Middle frontal gyrus (tissue), 1 donor: ENCODE results near the gene NCR2.

ENCODE experiments used
- DNase-seq: peaks from one replicate; pipeline ENCODE4 v3.0.0-alpha.2; 2015; ENCODE audit warnings: low spot score; ENCODE audit errors: extremely low spot score

NCR2 gene

DNA sequence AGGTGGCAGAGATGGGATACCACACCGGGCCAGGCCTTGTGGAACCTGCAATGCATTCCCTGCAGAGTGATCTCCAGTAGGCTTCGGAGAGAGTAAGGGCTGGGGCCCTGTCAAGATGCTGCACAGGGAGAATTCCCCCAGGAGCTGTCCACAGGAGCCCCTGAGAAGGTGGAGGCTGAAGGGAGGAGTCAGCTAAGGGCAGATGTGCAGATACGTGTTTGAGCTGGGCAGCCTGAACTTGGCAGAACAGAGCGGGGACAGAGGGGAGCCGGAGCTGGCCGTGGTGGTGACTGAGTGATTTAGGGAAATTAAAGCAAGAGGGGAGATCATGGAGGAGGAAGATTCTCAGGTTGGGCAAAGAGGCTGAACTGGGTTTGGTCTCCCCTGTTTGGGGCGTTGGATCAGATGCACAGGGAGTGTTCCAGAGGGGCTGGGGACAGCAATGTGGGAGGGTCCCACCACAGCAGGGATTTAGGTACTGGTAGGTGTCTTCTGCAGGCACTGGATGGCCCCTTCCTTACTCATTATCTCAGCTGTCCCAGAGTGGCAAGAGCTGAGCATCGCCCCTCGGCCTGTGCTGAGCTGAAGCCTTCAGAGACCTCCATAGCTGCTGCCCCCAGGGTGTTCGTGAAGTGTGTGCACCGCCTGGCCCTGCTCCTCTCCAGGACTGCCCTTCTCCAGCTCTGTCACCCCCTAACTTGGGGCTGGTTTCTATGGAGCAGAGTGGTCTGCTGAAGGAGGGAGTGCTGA lies 3.8 kb upstream of the NCR2 start:
- no peak for DNase-seq

DNA sequence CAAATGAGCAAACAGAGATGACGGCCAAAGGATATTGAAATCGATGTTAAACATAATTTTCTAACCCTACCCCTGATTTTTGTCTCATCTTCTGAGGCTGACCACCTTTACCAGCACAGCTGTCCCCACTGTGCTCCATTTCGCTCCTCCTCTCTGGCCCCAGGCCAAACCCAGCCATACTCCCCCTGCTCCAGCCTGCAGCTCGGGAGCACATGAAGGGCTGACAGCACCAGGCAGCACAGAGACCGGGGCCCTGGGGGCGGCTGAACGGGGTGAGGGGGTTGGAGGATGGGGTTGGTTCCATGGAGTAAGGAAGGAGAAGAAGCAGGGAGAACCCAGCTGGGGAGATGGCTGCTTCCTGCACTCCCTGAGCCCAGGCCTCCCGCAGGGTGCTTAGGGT lies 3.2 kb upstream of the NCR2 start:
- no peak for DNase-seq

DNA sequence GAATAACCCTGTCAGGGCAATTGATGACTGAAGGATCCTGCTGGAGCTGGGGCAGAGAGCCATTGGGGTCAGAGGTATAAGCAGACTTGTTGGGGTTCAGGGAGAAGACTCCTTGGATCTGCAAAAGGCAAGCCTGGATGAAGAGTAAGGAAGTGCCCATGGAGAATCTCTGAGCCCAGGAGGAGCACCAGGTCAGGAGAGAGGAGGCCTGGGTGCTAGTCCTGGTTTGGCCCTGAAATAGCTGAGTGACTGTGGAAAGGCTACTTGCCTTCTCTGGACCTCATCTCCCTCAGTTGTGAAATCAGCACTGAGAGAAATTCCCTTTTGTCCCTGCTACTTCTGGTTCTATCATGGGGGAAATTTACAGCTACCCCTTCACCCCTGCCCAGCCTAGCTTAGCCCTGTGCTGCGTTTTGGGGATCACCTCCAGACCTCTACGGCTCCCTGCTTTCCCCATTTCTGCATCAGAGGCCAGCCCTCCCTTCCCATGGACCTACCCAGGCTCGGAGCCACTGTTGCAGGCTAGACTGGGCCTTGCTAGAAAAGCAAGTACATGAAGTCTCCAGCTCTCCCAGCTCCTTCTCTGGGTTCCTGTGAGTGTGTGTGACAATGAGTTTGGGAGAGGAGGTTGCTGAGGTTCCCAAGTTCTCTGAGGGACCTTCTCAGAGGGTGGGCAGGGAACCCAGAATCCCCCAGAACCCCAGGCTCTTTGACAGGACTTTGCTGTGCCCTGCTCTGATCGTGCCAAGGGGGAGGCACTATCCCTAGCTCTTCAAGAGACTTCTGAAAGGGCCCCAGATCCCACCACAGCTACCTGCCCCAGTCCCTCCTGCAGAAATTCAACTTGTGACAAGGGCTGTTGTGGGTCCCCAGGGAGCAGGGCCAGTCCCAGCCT lies 2.3 kb upstream of the NCR2 start:
- DNase-seq, result no peak

DNA sequence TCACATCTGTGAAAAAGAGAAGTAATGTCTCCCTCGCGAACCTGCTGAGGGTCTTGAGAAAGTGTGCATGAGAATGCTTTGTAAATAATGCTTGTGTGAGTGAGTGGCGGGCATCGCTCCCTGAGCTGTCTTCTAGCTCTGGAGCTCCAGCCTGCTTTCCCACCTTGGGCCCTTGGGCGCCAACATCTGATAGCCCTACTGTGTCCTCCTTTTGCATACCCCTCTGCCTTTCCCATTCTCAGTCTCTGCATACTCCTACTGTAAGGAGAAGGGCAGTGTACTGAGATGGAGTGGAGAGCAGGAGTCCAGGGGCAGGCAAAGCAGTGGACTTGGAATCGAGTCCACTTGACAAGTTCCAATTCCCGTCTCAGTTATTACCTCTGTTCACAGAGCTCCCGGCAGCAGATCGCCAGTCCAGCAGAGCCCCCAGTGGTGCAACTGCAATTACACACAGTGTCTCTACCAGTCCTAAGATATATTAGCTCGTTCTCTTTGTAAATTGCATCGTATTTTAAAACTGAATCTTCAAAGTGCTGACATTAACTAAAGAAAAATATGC lies 847 bp upstream of the NCR2 start:
- DNase-seq, result no peak

DNA sequence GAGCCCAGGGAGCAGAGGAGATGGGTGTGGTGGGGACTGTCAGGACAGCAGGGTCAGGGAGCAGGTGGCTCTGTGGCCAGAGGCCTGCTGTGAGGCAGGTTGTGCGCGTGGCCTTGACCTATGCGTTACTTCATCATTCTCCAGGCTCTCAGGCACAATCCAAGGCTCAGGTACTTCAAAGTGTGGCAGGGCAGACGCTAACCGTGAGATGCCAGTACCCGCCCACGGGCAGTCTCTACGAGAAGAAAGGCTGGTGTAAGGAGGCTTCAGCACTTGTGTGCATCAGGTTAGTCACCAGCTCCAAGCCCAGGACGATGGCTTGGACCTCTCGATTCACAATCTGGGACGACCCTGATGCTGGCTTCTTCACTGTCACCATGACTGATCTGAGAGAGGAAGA lies 535 bp downstream of the NCR2 start:
- DNase-seq, result no peak

DNA sequence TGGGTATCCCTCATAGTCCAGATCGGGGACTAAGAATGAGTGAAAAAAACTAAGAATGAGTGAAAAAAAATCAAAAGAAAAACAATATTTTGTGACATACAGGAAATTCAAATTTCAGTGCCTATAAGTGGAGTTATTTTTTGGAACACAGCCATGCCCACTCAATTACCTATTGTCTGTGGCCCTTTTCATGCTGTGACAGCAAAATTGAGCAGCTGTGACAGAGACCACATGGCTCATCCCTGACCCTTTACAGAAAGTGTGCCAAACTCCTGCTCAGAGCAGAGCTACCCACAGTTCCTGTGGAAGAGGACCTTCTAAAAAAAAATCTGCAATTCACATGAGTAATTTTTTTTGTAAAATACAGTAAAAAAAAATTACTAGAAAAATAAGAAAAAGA lies 1.4 kb downstream of the NCR2 start:
- DNase-seq, result no peak

DNA sequence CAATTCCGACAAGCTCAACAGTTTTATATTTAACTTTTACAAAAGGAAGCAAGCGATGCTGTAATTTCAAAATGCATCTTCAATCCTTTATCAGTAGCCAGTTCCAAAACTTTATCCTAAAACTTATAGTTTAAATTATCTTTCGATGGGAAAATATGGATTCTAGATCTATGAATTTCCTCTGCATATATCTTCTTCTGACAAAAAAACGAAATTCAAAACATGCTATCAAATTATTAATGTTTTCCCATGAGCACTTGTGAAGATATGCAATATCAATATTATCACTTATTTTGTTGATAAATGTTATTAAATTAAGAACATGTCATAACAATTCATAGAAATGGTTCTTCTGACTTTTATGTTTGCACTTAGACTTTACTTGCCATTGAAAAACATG lies 2.3 kb downstream of the NCR2 start:
- no peak for DNase-seq

DNA sequence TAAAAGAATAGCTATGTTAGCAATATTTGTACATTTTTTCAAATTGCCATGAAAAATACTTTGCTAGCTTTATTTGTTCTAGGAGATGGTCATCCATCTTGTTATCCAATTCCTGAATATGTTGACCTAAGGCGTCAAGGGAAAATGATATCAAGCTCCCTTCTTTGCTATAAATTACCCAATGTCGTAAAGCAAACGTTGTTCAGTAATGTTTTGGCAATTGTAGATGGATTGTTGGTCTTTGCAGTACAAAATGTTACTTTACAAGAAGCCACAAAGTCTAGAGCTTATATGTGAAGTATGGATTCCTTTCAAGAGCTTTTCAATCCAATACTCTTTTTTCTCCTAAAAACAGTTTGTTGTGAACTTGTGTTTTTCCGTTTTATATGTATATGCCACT lies 3.3 kb downstream of the NCR2 start:
- DNase-seq, result no peak

DNA sequence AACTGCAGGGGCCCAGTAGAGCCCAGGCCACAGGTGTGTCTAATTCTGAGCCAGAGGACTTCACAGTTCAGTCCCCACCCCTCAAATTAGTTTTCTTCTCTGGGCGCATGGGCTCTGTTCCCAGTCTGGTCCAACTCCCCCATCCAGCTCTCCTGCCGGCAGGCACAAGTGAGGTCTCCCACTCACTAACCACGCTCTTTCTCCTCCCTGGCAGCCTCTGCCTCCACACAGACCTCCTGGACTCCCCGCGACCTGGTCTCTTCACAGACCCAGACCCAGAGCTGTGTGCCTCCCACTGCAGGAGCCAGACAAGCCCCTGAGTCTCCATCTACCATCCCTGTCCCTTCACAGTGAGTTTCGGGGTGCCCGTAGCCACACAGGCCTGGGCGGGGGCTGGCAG lies 6.2 kb downstream of the NCR2 start:
- no peak for DNase-seq

DNA sequence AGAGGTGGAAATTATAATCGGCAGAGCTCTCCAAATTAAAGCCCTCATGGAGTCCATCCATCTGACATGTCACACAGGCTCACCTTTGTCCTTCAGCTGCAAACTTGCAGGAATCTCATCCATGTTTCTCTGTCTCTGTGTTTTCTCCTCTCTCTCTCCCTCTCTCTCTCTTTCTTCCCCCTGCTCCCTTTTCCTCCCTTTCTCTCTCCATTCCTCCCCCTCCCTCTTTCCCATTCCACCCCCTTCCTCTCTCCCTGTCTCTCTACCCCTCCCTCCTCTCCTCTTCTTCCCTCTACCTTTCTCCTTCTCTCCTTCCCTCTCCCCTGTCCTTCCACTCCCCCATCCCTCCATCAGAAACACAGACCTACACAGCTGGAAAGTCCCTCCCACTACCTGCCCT lies 6.8 kb downstream of the NCR2 start:
- DNase-seq, result no peak

DNA sequence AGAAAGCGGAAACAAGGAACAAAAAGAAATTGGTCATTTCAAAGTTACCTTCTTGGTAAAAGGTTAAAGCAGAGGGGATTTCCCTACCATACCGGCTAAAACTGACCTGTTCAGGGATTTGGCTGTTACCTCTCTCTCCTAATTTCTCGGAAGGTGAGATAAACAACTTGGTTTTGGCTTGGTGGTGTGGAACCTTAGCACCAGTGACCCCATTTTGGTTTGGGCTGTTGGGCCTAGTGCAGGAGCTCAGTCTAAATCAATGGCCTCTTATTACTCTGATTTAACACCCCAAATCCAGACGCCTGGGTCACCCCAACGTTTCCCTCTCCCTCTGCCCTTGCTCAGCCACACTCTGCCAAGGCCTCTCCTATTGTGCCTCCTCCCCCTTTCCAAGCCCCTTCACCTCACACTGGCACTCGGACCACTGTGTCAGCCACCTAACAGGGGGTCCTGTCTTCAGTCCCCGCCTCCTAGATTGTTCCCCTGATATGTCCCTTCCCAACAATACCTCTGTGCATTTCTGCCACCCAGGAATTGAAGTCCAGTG lies 8.3 kb downstream of the NCR2 start:
- no peak for DNase-seq

DNA sequence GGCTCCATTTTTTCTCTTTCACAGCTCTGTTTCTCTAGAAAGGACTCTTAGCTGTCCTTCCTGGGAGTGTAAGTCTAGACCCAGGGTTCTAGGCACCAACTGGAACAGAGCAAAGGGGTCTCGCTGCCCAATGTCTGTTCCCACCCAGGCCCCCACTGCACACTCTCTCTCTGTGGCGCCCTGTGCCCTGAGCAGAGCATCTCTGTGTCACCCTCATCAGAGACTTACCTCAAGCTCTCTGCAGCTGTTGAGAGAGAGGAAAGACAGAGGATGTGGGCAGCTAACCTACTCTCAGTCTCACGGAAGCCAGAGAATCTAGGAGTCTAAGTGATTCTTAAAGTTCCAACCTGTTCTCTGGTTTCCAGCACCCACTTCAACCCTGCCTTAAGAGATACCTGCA lies 9.5 kb downstream of the NCR2 start:
- no peak for DNase-seq

DNA sequence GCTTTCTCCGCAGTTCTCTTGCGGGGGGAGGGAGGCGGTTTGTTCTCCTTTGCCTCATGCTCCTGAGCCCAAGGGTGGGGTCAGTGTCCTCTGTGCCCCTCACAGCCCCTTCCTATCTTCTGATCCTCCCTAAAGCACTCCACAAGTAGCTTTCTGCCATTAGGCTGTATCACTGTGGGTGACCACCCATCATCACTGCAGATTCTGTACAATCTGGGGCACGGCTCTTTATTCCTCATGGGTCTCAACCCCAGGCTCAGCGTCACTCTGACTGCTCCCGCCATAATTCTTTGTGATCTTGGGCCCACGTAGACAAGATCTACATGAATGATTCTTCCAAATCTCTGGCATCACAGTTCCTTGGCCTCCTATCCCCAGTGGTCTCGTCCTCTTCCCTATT lies 10.5 kb downstream of the NCR2 start:
- no peak for DNase-seq

DNA sequence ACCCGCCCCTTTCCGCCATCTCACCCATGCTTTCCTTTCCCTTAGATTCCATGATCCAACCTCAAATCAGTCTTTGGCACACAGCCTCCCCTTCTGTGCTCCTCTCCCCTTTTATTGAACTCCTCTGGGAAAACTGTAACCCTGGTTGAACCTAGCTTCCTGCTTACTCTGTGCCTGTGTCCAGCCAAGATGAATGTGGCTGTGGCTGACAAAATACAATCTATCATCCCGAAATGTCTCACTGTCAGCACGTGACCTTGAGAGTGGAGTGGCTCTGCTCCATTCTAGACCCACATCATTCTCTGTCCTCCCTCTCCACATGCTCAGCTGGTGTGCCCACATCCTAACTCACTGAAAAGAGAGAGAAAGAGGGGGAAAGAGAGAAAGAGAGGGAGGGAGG lies 11.0 kb downstream of the NCR2 start:
- no peak for DNase-seq

DNA sequence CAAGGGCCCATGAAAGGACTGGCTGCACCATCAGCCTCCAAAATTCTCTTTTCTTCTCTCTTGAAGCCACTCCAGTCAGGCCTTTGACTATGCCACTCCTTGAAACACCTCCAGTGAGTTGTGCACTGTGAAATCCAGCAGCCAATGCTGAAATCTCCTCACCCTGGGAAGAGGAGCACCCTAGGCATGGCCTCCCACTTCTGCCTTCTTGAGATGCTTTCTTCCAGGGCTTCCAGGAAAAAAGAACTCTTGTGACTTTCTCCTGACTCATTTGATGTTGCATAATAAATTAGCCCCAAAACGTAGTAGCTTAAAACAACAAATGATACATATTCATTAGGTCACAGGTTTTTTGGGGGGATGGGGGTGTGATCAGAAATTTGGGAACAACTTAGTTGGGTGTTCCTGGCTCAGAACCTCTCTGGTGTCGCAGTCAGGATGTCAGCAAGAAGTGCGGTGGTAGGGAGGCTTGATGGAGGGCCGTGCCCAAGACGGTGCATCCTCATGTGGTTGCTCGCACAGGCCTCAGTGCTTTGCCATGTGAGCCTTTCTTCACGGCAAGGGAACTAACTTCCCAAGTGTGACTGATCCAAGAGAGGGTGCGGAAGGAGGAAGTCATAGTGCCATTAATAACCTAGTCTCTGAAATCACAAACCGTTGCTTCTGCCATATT lies 12.1 kb downstream of the NCR2 start:
- DNase-seq, result no peak

DNA sequence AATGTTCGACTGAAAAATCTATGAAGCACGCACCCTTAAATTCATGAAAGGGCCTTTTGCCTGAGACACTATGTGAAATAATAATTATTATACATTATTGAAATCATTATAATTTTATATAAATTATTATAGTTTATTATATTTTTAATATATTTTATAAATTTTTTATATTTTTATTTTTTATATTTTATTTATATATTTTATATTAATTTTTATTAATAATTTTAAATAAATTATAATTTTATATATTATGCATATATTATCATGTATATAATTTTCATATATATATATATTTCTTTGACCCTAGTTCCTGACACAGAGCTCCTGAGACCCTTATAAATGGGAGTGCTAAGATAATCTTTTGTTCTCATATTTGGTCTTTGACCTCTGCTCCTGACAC lies 13.5 kb downstream of the NCR2 start:
- no peak for DNase-seq

DNA sequence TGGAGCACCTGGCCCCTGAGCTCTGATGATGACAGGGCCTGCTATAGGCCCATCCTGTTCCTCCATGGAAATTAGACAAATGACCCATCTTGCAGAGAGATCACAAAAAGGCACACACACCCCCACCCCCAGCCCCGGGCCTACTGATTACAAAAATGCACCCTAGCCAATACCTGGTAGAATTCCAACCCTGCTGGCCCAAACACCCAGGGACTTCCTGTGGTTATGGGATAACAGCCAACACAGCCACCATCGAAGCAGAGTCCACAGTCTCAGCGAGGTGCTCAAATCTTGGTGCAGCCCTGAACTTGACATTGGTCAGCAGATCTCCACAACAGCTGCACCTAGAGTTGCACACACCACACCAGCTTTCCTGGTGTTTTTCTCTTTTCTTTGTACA lies 17.0 kb downstream of the NCR2 start:
- no peak for DNase-seq

DNA sequence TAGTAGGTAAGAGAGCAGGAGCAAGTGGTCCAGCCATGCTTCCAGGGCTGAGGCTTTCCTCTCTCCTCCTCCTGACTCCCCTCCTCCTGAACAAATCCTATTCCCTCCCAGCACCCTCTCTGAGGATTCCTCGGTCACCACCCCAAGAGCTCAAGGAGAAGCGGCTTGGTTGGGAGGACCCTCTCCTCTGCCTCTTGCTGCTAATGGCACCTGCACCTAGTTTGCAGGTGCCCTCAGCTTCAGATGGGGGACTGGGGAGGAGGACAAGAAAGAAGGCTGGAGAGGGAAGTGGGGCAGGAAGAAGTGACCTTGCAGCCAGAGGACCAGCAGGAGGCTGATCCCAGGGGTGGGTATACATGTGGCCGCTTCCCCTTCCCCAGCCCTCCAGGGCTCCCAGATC lies 17.5 kb downstream of the NCR2 start:
- no peak for DNase-seq

DNA sequence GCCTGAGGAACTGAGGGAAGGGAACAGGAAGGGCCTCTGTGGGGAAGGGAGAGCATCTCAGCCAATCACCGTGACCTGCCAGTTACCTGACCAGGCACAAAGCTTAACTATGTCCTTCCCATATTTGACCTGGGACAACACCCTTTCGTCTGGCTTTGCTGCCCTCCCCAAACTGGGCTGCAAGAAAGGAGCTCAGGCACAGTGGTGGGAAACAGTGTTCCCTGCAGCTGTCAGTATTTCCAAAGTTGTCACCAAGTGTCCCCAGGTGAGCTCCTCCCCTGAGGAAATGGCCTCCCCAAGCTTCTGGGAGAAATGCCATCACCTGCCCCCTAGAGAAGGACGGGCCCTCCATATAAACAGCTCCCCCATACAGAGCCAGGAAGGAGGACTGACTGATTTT lies 17.9 kb downstream of the NCR2 start:
- DNase-seq, result no peak

DNA sequence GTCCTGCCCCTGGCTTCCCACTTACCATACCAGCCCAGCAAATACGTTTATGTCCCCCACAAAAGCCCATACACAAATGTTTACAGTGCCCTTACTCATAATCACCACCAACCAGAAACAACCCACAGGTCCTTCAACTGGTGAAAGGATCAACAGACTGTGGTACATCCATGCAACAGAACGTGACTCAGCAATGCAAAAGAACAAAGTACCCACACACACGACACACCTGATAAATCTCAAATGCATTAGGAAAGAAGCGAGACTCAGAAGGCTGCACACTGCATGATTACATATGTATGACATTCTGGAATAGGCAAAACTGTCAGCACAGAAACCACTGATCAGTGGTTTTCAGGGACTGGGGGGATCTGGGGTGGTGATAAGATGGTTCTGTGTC lies 20.5 kb downstream of the NCR2 start:
- DNase-seq, result no peak

DNA sequence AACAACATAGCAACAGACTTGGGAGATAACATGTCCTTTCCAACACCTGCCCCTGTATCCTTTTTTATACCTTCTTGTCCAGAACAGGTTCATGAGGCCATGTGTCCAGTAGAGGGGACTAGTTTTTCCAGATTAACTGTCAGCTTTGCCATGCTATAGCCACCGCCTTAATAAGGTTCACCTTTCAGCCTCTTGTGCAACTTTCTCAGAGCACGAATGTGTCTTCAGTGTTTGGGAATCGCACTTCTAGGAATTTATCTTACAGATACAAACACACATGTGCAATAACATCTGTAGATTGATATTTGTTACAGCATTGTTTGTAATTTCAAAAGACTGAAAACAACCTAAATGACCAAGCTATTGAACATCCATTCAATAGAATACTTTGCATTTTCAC lies 21.4 kb downstream of the NCR2 start:
- no peak for DNase-seq

DNA sequence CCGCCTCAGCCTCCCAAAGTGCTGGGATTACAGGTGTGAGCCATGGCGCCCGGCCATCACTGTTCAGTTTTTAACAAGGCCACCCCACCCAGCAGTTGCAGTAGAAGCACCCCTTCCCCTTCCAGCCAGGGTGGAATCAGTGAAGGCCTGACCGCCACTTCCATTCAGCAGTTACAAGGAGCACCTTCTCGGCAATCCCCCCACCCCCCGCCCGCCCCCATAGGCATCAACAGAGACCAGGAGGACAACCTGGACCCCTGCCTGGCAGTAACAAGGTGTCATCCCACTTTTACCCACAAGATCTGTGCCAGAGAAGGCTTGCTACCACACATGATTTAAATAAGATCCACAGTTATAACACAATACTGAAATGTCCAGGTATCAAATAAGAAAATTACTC lies 23.1 kb downstream of the NCR2 start:
- DNase-seq, result no peak
